H1 (cell line): ENCODE measurements around the gene BIN1. TPM values are rescaled to one million over a fixed set of nuclear protein-coding genes. Genes with fewer than 3 reads are reported as not detected.

Experiments used
- CHD1 ChIP-seq: IDR thresholded peaks from 2 replicates; pipeline ENCODE4 v1.6.1; 2012; ENCODE audit warnings: low read depth, low read length, improper control_type of control experiment
- E2F6 ChIP-seq: IDR thresholded peaks from 2 replicates; pipeline ENCODE4 v1.6.1; 2012; ENCODE audit warnings: inconsistent platforms
- EP300 ChIP-seq, 2 experiments: IDR thresholded peaks; 1 replicate in 1 of 2; 2 replicates in 1 of 2; pipeline ENCODE4 v1.6.1; 2011 to 2012; ENCODE audit warnings: low read depth in 2 of 2, low read length in 2 of 2, mild to moderate bottlenecking in 2 of 2, borderline replicate concordance in 1 of 2, inconsistent platforms in 1 of 2, moderate library complexity in 1 of 2
- GABPA ChIP-seq: IDR thresholded peaks from 2 replicates; pipeline ENCODE4 v1.6.1; 2011; ENCODE audit warnings: mild to moderate bottlenecking, low read length, moderate library complexity, borderline replicate concordance; ENCODE audit not compliant: insufficient read depth
- RFX5 ChIP-seq: IDR thresholded peaks from 2 replicates; pipeline ENCODE4 v1.6.1; 2011; ENCODE audit warnings: low read depth, low read length, improper control_type of control experiment, borderline replicate concordance
- RNF2 ChIP-seq: fragments of 200-900, 300-1000 bp; sonication (generic); IDR thresholded peaks from 2 replicates; pipeline ENCODE4 v1.7.1; 2016; ENCODE audit warnings: borderline replicate concordance, low read depth, mild to moderate bottlenecking, antibody characterized with exemption, low read length; ENCODE audit not compliant: poor library complexity, severe bottlenecking; ENCODE audit errors: missing control alignments
- SIRT6 ChIP-seq: IDR thresholded peaks from one replicate; pipeline ENCODE4 v1.7.1; 2012; ENCODE audit warnings: low read length, inconsistent platforms
- TBP ChIP-seq: IDR thresholded peaks from 2 replicates; pipeline ENCODE4 v1.6.1; 2011; ENCODE audit warnings: low read depth, low read length, improper control_type of control experiment
- polyA plus RNA-seq, 7 experiments: library from polyadenylated mRNA; depleted of rRNA in 3 of 7; stranded (reverse) in 5 of 7; unstranded in 2 of 7; fragments of >200 nt in 5 of 7; fragments of 200-250 nt in 2 of 7; gene quantifications; 1 replicate in 5 of 7; 2 replicates in 1 of 7; 4 replicates in 1 of 7; pipeline versions ENCODE4 v1.2.1 to v1.2.3, GENCODE V29; 2011 to 2013; ENCODE audit warnings: missing spikeins in 2 of 7, mixed read lengths in 2 of 7
- total RNA-seq: library from RNA; stranded (reverse); fragmentation: NEBNext Ultra II Directional; extraction: Animal tissue kit (Norgen Biotek cat#: 25700); gene quantifications from 2 replicates; pipeline ENCODE4 v1.2.1, GENCODE V29; 2021

BIN1 gene
- total and polyA plus RNA-seq, 2 of the 8 experiments (the other 6 are each of a cell fraction or from before 2014, with no cell fraction given): 23.6 to 35.6 TPM

DNA sequence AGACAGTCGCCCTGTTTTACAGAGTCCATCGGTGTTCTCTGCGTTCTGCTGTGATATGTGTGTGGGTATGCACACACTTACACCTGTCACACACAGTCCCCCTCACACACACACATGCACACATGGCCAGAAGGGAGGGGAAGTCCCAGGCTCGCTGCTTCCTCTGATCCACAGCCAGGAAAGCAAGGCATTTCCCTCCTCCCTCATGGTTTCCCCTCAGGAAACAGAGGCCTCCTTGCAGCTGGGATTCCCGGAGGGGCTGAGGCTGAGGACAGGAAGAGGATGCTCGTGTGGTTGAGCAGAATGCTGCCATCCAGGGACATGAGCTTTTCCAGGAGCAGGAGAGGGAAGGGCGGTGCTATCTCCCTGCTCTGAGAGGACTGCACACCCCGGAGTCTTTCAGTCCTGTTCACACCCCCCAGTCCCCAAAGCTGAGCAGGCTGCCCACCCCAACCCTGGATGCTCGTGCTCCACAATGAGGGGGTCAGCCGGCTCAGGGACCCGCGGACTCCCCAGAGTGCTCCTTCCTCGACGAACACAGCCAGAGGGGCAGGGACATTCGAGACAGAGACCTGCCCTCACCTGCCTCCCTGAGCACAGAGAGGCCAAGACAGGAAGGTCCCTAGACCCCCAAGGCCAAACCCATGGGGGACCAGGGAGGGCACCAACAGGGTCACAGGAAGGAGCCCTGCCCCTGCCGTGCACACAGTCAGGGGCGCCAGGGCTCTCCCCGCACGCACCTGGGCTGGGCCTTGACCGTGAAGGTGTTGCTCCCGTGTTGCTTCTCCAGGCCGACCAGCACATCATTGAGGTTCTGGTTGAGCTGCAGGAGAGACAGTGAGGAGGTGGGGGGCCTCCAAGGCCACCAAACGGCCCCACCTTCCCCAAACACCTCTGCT lies 45.3 kb downstream of the BIN1 start (continued):
- TF ChIP-seq GABPA (no peak), EP300 (IDR thresholded peaks at IDR 0.05; ENCODE audit: borderline replicate concordance in 1 of 2, low read depth in 2 of 2, low read length in 2 of 2) (no peak), SIRT6 (no peak), RNF2 (no peak), E2F6 (no peak), CHD1 (no peak), TBP (no peak), RFX5 (no peak)
